Breast epithelium (tissue), 4 donors: ENCODE results near the gene LLGL1. TPM values are rescaled to one million over a fixed set of nuclear protein-coding genes. Genes with fewer than 3 reads are reported as not detected.

Experiments
- DNase-seq, 2 donors: peaks; one replicate each; pipeline ENCODE4 v3.0.0-alpha.2; 2019; ENCODE audit warnings: low spot score in 2 of 2
- H3K27ac ChIP-seq, 2 donors: fragments of 200-600 bp; sonication (generic) in 1 of 2; one replicate each; pipeline ENCODE4 v1.5.1; 2016 to 2019; ENCODE audit warnings: mild to moderate bottlenecking in 1 of 2
- H3K27me3 ChIP-seq, 2 donors: fragments of 200-600 bp; sonication (generic) in 1 of 2; one replicate each; pipeline versions ENCODE4 v1.5.1 to v1.6.0; 2017 to 2019; ENCODE audit warnings: control low read depth in 1 of 2, mild to moderate bottlenecking in 1 of 2
- H3K36me3 ChIP-seq: fragments of 200-600 bp; one replicate; pipeline ENCODE4 v1.5.1; 2019
- H3K4me1 ChIP-seq, 2 donors: fragments of 200-600 bp; sonication (generic); one replicate each; pipeline ENCODE4 v1.5.1; 2016 to 2019; ENCODE audit warnings: control low read depth in 1 of 2
- H3K4me3 ChIP-seq, 3 donors: fragments of 200-600 bp; sonication (generic); 1 replicate in 2 of 3; 2 replicates in 1 of 3; pipeline ENCODE4 v1.5.1; 2016 to 2019; ENCODE audit warnings: mild to moderate bottlenecking in 3 of 3, moderate library complexity in 2 of 3
- H3K9me3 ChIP-seq, 2 donors: fragments of 200-600 bp; sonication (generic) in 1 of 2; one replicate each; pipeline ENCODE4 v1.5.1; 2016 to 2019; ENCODE audit warnings: control low read depth in 1 of 2
- POLR2A ChIP-seq: fragments of 450-650 bp; IDR thresholded peaks from one replicate; pipeline ENCODE4 v1.6.1; 2016; ENCODE audit warnings: antibody characterized with exemption, mild to moderate bottlenecking, moderate library complexity
- POLR2AphosphoS5 ChIP-seq, 3 donors: sonication (generic); formaldehyde crosslinking; IDR thresholded peaks; one replicate each; pipeline ENCODE4 v1.6.1; 2017; ENCODE audit warnings: antibody characterized with exemption in 3 of 3
- intact Hi-C: fragments of 100-400 bp; cut with DNase I; formaldehyde crosslinking; loops from one replicate; pipeline ENCODE4 v1.15.1; 2023; ENCODE audit warnings: low total_unique reads
- total RNA-seq, 3 donors: library from RNA; depleted of rRNA; stranded (reverse); fragments of >200 nt; gene quantifications; one replicate each; pipeline ENCODE4 v1.1.0, GENCODE V29; 2016
- TF ChIP-seq, protein P1 (sequence below), 3 donors: fragments of 450-650 bp; IDR thresholded peaks; one replicate each; pipeline ENCODE4 v1.5.1; 2016 to 2017; ENCODE audit warnings: antibody characterized with exemption in 3 of 3, mild to moderate bottlenecking in 3 of 3, moderate library complexity in 3 of 3

Gene LLGL1
- total RNA-seq, 3 donors from 2014 or later: 16.0 to 21.6 (median 18.4) TPM

DNA sequence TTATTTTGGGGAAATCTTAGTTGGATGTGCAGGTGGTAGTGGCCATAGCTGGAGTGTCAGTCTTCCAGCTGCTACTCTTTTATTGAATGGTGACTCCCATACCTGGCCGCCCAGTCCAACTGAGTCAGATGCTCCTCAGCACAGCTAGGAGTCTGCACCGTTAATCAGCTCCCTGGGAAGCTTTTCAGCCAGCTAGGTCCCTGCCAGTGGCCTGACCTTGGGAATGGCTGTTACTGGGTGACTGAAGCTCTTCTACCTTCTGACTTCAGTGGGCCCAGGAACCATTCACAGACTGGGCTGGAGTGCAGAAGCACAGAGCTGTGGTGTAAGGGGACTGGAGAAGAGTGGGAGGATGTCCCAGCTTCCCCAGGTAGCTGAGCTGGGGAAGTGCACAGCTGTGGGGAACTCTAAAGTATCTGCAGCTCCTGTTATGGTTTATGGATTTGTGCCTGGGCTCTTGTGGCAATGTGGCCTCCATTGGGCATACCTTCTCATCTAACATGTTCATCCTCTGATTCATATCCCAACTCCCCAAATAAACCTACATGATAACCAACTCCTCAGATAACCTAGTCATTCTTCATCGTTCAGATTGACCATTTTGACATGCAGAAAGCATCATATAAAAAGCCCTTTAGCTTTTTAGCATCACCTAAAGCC is 27.8 kb upstream of the LLGL1 start:
- Histone ChIP-seq H3K4me1 (no peaks in the 10 kb centered on the region), H3K36me3 (peaks cover 8% of the 10 kb centered on the region)
- TF ChIP-seq POLR2AphosphoS5 (IDR thresholded peaks at IDR 0.05): no peak
- TF ChIP-seq, protein P1, sequence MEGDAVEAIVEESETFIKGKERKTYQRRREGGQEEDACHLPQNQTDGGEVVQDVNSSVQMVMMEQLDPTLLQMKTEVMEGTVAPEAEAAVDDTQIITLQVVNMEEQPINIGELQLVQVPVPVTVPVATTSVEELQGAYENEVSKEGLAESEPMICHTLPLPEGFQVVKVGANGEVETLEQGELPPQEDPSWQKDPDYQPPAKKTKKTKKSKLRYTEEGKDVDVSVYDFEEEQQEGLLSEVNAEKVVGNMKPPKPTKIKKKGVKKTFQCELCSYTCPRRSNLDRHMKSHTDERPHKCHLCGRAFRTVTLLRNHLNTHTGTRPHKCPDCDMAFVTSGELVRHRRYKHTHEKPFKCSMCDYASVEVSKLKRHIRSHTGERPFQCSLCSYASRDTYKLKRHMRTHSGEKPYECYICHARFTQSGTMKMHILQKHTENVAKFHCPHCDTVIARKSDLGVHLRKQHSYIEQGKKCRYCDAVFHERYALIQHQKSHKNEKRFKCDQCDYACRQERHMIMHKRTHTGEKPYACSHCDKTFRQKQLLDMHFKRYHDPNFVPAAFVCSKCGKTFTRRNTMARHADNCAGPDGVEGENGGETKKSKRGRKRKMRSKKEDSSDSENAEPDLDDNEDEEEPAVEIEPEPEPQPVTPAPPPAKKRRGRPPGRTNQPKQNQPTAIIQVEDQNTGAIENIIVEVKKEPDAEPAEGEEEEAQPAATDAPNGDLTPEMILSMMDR (IDR thresholded peaks at IDR 0.05): no peak
- TF ChIP-seq POLR2A: no peak

DNA sequence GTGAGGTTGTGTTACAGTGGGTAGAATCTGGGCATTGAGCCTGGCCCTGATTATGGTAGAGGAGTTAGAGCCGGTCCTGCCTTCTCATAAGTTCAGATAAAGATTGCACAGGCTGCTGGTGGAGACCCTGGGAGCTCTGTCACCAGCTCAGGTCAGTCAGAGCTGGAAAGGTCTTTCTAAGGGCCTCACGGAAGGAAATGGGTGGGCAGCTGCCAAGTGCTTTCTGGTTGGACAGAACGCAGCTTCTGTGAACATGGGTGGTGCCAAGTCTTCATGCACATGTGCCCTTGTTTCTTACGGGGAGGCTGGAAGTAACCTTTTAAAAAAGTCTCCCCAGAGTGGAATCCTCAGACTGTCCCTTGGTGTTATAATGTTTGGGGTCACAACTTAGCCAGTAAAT is 26.9 kb upstream of the LLGL1 start:
- H3K4me3 ChIP-seq: peak overlapping the region in 1 of 3 donors; percentile 21
- no peak overlapping the region for H3K27ac ChIP-seq
- no peak for DNase-seq
- TF ChIP-seq, protein P1 (IDR thresholded peaks at IDR 0.05): no peak
- TF ChIP-seq POLR2A (no peak), POLR2AphosphoS5 (IDR thresholded peaks at IDR 0.05) (no peak)
- H3K27me3 ChIP-seq: no peaks in the 10 kb centered on the region
- peaks cover 8% of the 10 kb centered on the region for H3K36me3 ChIP-seq
- no peaks in the 10 kb centered on the region for H3K9me3 ChIP-seq
- intact Hi-C loops: no loop called here
- no peaks in the 10 kb centered on the region for H3K4me1 ChIP-seq

More for the DNA sequence above, 27.8 kb upstream of the LLGL1 start:
- H3K27ac ChIP-seq: peak overlapping the region in 1 of 2 donors; percentile 5
- no peak for DNase-seq
- no peaks in the 10 kb centered on the region for H3K9me3 ChIP-seq
- H3K4me3 ChIP-seq: peak overlapping the region in 1 of 3 donors; percentile 21
- no peaks in the 10 kb centered on the region for H3K27me3 ChIP-seq
- intact Hi-C loops: no loop called here

DNA sequence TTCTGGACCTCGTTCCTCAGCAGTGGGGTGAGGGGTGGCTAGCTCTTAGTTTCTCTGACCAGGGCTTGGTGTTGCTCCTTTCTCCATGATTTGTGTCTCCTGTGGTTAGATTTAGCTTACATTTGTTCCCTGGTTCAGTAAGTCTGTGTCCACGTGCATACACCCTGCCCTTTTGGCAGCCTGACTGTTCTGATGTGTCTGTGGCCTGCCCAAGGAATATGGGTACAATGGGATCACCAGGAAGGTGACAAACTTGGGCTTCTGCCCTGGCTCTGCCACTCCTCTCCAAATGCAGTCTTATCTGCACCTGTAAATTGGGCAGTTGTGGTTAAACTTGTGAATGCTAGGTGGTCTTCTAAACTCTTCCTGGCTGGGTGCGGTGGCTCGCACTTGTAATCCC is 24.3 kb upstream of the LLGL1 start:
- Histone ChIP-seq H3K27me3 (no peaks in the 10 kb centered on the region), H3K36me3 (no peaks in the 10 kb centered on the region), H3K27ac (no peak overlapping the region), H3K4me1 (no peaks in the 10 kb centered on the region), H3K9me3 (no peaks in the 10 kb centered on the region), H3K4me3 (no peak overlapping the region)
- TF ChIP-seq, protein P1 (IDR thresholded peaks at IDR 0.05): no peak
- TF ChIP-seq POLR2AphosphoS5 (IDR thresholded peaks at IDR 0.05): no peak
- TF ChIP-seq POLR2A: no peak
- intact Hi-C loops: loop anchor here (2.0 to 10.0 kb wide), 2 partner anchors 22 to 366 kb away; partner anchors contain the start of gene SREBF1
- DNase-seq: no peak

DNA sequence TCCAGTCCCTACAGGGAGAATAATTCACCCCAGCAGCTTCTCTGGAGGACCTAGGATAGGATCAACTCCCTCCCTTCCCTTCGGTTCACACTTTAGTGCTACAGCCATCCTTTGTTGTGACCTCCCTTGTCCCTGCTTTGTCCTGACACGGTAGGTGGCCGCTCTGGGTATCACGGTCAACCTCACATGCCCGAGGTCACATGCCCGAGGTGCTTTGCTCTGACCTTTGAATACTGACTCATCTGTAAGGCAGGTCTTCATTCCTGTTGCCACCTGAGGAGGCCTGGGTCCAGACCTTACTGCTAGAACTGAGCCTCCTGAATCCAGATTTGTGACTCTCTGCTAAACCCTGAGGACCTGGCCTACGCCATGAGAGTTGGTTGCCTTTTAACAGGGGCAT is 22.1 kb upstream of the LLGL1 start:
- Histone ChIP-seq H3K27me3 (no peaks in the 10 kb centered on the region), H3K9me3 (no peaks in the 10 kb centered on the region), H3K4me1 (no peaks in the 10 kb centered on the region), H3K4me3 (no peak overlapping the region), H3K27ac (no peak overlapping the region), H3K36me3 (peaks cover 7% of the 10 kb centered on the region)
- intact Hi-C loops: loop anchor here (10.0 kb wide), 1 partner anchor 369 kb away; the partner anchor contains the start of gene SREBF1
- DNase-seq: no peak
- TF ChIP-seq POLR2AphosphoS5 (IDR thresholded peaks at IDR 0.05) (no peak), POLR2A (no peak)
- TF ChIP-seq, protein P1 (IDR thresholded peaks at IDR 0.05): no peak

DNA sequence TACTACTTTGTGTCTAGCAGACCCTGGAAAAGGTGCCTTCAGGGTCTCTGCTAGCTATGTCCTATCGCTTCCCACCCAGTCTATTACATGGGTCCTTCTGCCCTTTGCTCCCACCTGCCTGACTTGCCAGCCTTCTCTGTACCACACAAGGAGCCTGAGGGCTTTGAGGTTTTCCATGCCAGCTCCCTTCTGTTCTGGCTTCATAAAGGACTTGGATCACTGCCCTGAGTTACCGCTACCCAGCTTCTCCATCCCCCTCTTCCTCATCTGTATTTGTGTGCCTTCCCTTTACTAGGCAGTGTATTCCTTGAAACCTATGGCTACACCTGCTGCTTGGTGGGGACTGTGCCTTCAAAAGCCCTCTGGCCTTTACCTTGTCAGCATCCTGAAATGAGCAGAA is 19.6 kb upstream of the LLGL1 start:
- DNase-seq: no peak
- intact Hi-C loops: loop anchor here (10.0 kb wide), 1 partner anchor 371 kb away; the partner anchor contains the start of gene SREBF1
- no peaks in the 10 kb centered on the region for H3K27me3 ChIP-seq
- TF ChIP-seq, protein P1 (IDR thresholded peaks at IDR 0.05): no peak
- TF ChIP-seq POLR2A (no peak), POLR2AphosphoS5 (IDR thresholded peaks at IDR 0.05) (no peak)
- H3K36me3 ChIP-seq: peaks cover 14% of the 10 kb centered on the region
- no peak overlapping the region for H3K4me3 ChIP-seq
- no peak overlapping the region for H3K27ac ChIP-seq
- no peaks in the 10 kb centered on the region for H3K4me1 ChIP-seq
- no peaks in the 10 kb centered on the region for H3K9me3 ChIP-seq
